ENCODE measurements around the gene GPR61.

DNA sequence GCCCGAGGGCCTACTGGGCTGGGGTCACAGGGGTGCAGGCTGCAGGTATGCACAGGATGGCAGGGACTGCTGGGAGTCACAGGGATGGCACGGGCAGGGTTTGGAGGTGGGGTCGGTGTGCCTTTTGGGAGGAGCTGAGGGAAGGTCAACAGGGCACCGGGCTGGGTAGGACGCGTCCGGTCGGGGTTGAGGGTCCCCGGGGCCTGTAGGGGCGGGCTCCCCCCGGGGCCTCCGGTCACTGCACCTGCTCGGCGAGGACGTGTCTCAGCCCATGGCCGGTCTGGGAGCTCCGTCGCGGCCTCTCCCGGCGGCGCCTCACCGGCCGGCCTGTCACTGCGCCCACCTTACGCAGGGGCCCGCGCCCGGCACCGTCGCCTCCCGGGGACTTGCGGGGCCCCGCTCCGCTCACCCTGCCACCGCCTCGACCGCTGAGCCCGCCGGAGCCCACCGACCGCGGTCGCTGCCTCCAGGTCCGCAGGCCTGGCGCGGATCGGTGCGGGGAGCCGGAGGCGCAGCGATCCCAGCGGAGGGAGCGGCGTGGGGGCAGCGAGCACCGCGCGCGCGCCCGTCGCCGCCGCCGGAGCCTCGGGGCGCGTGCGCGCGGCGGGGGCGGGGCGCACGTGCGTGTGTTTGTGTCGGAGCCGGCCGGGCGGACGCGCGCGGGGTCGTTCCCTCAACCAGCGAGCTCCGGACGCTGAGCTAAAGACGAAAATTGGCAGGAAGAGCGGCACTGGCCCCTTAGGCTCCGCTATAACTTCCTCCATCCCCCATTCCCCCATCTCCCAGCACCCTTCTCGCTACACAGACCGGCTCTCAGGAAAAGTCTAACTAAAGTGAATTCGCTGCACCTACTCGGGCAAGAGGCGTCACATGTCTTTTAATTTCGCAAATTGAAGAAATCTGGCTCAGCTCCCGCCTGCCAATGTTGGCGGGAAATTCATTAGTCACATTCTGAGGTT is 30.2 kb upstream of the GPR61 start, which contains the start of gene AMIGO1:
- no peak for TF ChIP-seq POLR2A (IDR thresholded peaks at IDR 0.05)
- TF ChIP-seq, protein P1, sequence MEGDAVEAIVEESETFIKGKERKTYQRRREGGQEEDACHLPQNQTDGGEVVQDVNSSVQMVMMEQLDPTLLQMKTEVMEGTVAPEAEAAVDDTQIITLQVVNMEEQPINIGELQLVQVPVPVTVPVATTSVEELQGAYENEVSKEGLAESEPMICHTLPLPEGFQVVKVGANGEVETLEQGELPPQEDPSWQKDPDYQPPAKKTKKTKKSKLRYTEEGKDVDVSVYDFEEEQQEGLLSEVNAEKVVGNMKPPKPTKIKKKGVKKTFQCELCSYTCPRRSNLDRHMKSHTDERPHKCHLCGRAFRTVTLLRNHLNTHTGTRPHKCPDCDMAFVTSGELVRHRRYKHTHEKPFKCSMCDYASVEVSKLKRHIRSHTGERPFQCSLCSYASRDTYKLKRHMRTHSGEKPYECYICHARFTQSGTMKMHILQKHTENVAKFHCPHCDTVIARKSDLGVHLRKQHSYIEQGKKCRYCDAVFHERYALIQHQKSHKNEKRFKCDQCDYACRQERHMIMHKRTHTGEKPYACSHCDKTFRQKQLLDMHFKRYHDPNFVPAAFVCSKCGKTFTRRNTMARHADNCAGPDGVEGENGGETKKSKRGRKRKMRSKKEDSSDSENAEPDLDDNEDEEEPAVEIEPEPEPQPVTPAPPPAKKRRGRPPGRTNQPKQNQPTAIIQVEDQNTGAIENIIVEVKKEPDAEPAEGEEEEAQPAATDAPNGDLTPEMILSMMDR (IDR thresholded peaks at IDR 0.05): no peak

All from heart left ventricle (tissue), 13 donors.